ENCODE measurements around the gene DNAJC21.

The DNAJC21 gene

GRCh38 chr5:34929134-34929719 lies at the start of gene DNAJC21:
Gene DNAJC21, plus strand, starts transcription at chr5:34929559. Its CDS starts 261 bp downstream, at chr5:34929820.
- peak; percentile 89 to 92 for DNase-seq (ENCODE audit: low read depth in 2 of 2)

- no peak for DNase-seq (ENCODE audit: low read depth in 2 of 2)
Observed at GRCh38 chr5:34881246-34881645, 48.1 kb upstream of the DNAJC21 start.

- DNase-seq (ENCODE audit: low read depth in 2 of 2), result no peak
Observed at GRCh38 chr5:34886392-34887119, 42.8 kb upstream of the DNAJC21 start.

- DNase-seq (ENCODE audit: low read depth in 2 of 2), result no peak
Observed at GRCh38 chr5:34889394-34889793, 40.0 kb upstream of the DNAJC21 start.

- DNase-seq (ENCODE audit: low read depth in 2 of 2), result peak; percentile 95 to 96
Observed at GRCh38 chr5:34891981-34892380, 37.4 kb upstream of the DNAJC21 start.

- DNase-seq (ENCODE audit: low read depth in 2 of 2), result no peak
Observed at GRCh38 chr5:34892414-34892813, 36.9 kb upstream of the DNAJC21 start.

- DNase-seq (ENCODE audit: low read depth in 2 of 2), result no peak
Observed at GRCh38 chr5:34894716-34895115, 34.6 kb upstream of the DNAJC21 start.

GRCh38 chr5:34895641-34896419 lies 33.5 kb upstream of the DNAJC21 start:
- DNase-seq (ENCODE audit: low read depth in 2 of 2), result no peak

GRCh38 chr5:34897646-34898045 lies 31.7 kb upstream of the DNAJC21 start:
- no peak for DNase-seq (ENCODE audit: low read depth in 2 of 2)

- DNase-seq (ENCODE audit: low read depth in 2 of 2), result peak; percentile 24 to 36
Observed at GRCh38 chr5:34898258-34898895, 31.0 kb upstream of the DNAJC21 start.

- no peak for DNase-seq (ENCODE audit: low read depth in 2 of 2)
Observed at GRCh38 chr5:34899066-34899465, 30.3 kb upstream of the DNAJC21 start.

- no peak for DNase-seq (ENCODE audit: low read depth in 2 of 2)
Observed at GRCh38 chr5:34900652-34901051, 28.7 kb upstream of the DNAJC21 start.

- no peak for DNase-seq (ENCODE audit: low read depth in 2 of 2)
Observed at GRCh38 chr5:34903260-34903659, 26.1 kb upstream of the DNAJC21 start.

- no peak for DNase-seq (ENCODE audit: low read depth in 2 of 2)
Observed at GRCh38 chr5:34905564-34905963, 23.8 kb upstream of the DNAJC21 start.

- DNase-seq (ENCODE audit: low read depth in 2 of 2), result peak; percentile 21 to 28
Observed at GRCh38 chr5:34913072-34913471, 16.3 kb upstream of the DNAJC21 start.

GRCh38 chr5:34914671-34915138 lies 14.7 kb upstream of the DNAJC21 start:
- DNase-seq (ENCODE audit: low read depth in 2 of 2), result no peak

GRCh38 chr5:34915139-34915855 lies 14.1 kb upstream of the DNAJC21 start, which contains the start of the genes BRIX1 and RAD1:
Gene BRIX1, plus strand, starts transcription at chr5:34915711. Its CDS starts 28 bp downstream, at chr5:34915739.
Gene RAD1, minus strand, starts transcription at chr5:34915504. Its CDS starts 612 bp downstream, at chr5:34914892.
- peak; percentile 88 to 90 for DNase-seq (ENCODE audit: low read depth in 2 of 2)

- no peak for DNase-seq (ENCODE audit: low read depth in 2 of 2)
Observed at GRCh38 chr5:34915856-34916192, 13.5 kb upstream of the DNAJC21 start.

- no peak for DNase-seq (ENCODE audit: low read depth in 2 of 2)
Observed at GRCh38 chr5:34916518-34916917, 12.8 kb upstream of the DNAJC21 start.

GRCh38 chr5:34918025-34918424 lies 11.3 kb upstream of the DNAJC21 start:
- DNase-seq (ENCODE audit: low read depth in 2 of 2), result no peak

- DNase-seq (ENCODE audit: low read depth in 2 of 2), result no peak
Observed at GRCh38 chr5:34919077-34919476, 10.3 kb upstream of the DNAJC21 start.

Measured in fibroblast of skin of left biceps (primary cell).